HEK293 (cell line): ENCODE results near the gene RAB3C.

Experiments used
- CTCF ChIP-seq: fragments of 450-650 bp; formaldehyde crosslinking; IDR thresholded peaks from 2 replicates; pipeline ENCODE4 v1.5.1; 2016; ENCODE audit warnings: missing biosample characterization, missing genetic modification characterization
- ELK4 ChIP-seq: IDR thresholded peaks from 2 replicates; pipeline ENCODE4 v1.6.1; 2011; ENCODE audit warnings: mild to moderate bottlenecking, low read depth, low read length, borderline replicate concordance
- KLF9 ChIP-seq: fragments of 450-650 bp; formaldehyde crosslinking; IDR thresholded peaks from 2 replicates; pipeline ENCODE4 v1.5.1; 2016; ENCODE audit warnings: missing biosample characterization, missing genetic modification characterization, low read depth
- PATZ1 ChIP-seq: fragments of 450-650 bp; formaldehyde crosslinking; IDR thresholded peaks from 2 replicates; pipeline ENCODE4 v1.5.1; 2016; ENCODE audit warnings: missing biosample characterization, missing genetic modification characterization
- SALL2 ChIP-seq: fragments of 450-650 bp; formaldehyde crosslinking; IDR thresholded peaks from 2 replicates; pipeline ENCODE4 v1.5.0; 2017; ENCODE audit warnings: missing biosample characterization, mild to moderate bottlenecking, missing genetic modification characterization, borderline replicate concordance
- SETDB1 ChIP-seq: IDR thresholded peaks from one replicate; pipeline ENCODE4 v1.6.1; 2017; ENCODE audit warnings: mild to moderate bottlenecking, low read length, moderate library complexity, mixed read lengths; ENCODE audit not compliant: insufficient read length
- ZBTB49 ChIP-seq: fragments of 450-650 bp; formaldehyde crosslinking; IDR thresholded peaks from 2 replicates; pipeline ENCODE4 v1.5.1; 2016; ENCODE audit warnings: missing biosample characterization, missing genetic modification characterization, low read depth
- ZIC2 ChIP-seq: fragments of 450-650 bp; formaldehyde crosslinking; IDR thresholded peaks from 2 replicates; pipeline ENCODE4 v1.5.1; 2016; ENCODE audit warnings: missing biosample characterization, missing genetic modification characterization
- ZNF138 ChIP-seq: fragments of 450-650 bp; formaldehyde crosslinking; IDR thresholded peaks from 2 replicates; pipeline ENCODE4 v1.5.1; 2016; ENCODE audit warnings: missing biosample characterization, missing genetic modification characterization, borderline replicate concordance
- ZNF174 ChIP-seq: fragments of 450-650 bp; formaldehyde crosslinking; IDR thresholded peaks from 2 replicates; pipeline ENCODE4 v1.5.0; 2017; ENCODE audit warnings: missing biosample characterization, mild to moderate bottlenecking, missing genetic modification characterization
- ZNF211 ChIP-seq: fragments of 450-650 bp; formaldehyde crosslinking; IDR thresholded peaks from 2 replicates; pipeline ENCODE4 v1.5.1; 2016; ENCODE audit warnings: low read depth, missing biosample characterization, missing genetic modification characterization
- ZNF600 ChIP-seq: fragments of 450-650 bp; formaldehyde crosslinking; IDR thresholded peaks from 2 replicates; pipeline ENCODE4 v1.5.1; 2016; ENCODE audit warnings: missing biosample characterization, missing genetic modification characterization
- ZNF785 ChIP-seq: fragments of 450-650 bp; formaldehyde crosslinking; IDR thresholded peaks from 2 replicates; pipeline ENCODE4 v1.5.1; 2016; ENCODE audit warnings: missing biosample characterization, missing genetic modification characterization

GRCh38 chr5:58641533-58641932 lies 58.7 kb downstream of the RAB3C start:
- TF ChIP-seq ZIC2 (no peak), ZNF600 (tag by site-specific recombination) (no peak), CTCF (no peak), ZBTB49 (tag by site-specific recombination) (no peak), ZNF174 (tag by site-specific recombination) (no peak), ZNF785 (tag by site-specific recombination) (no peak), KLF9 (tag by site-specific recombination) (no peak), ZNF138 (tag by site-specific recombination) (no peak), ELK4 (no peak), SETDB1 (no peak), SALL2 (no peak), PATZ1 (no peak), ZNF211 (tag by site-specific recombination) (no peak)
